ENCODE measurements around the gene FCHO2.

- no peak for TF ChIP-seq TEAD1 (CRISPR knock-in tag; IDR thresholded peaks at IDR 0.05)
- TF ChIP-seq MLX (CRISPR knock-in tag; IDR thresholded peaks at IDR 0.05): no peak
- TF ChIP-seq CBFB (CRISPR knock-in tag; IDR thresholded peaks at IDR 0.05; ENCODE audit: low read depth): no peak
- no peak for TF ChIP-seq E2F5 (CRISPR knock-in tag; IDR thresholded peaks at IDR 0.05)
These were observed 175.0 kb downstream of the FCHO2 start for GRCh38 chr5:73130811-73131210.
